BJ (cell line): Measurements from ENCODE around the gene ZNF566. TPM values are rescaled to one million over a fixed set of nuclear protein-coding genes. Genes with fewer than 3 reads are reported as not detected.

Experiments
- CTCF ChIA-PET: fragments of 350-600 bp; formaldehyde crosslinking; extraction: SDS; loops from one replicate; lab custom pipeline; 2021; ENCODE audit warnings: antibody characterized with exemption, inconsistent platforms; lab: Yijun Ruan, JAX
- POLR2A ChIA-PET: fragments of 300-600 bp; sonication (Branson Sonifier 250); formaldehyde crosslinking; extraction: SDS; loops from one replicate; lab custom pipeline; 2021; ENCODE audit warnings: antibody characterized with exemption; lab: Charles Lee
- DNase-seq: peaks from one replicate; pipeline ENCODE4 v3.0.0-alpha.2; 2011; ENCODE audit warnings: low read depth
- H3K27me3 ChIP-seq: 2 replicates; pipeline ENCODE4 v1.6.0; 2011; ENCODE audit warnings: low read length; ENCODE audit not compliant: control insufficient read depth, insufficient read depth
- H3K36me3 ChIP-seq: 2 replicates; pipeline ENCODE4 v1.5.1; 2011; ENCODE audit warnings: low read length; ENCODE audit not compliant: control insufficient read depth, insufficient read depth
- H3K4me3 ChIP-seq: 2 replicates; pipeline ENCODE4 v1.5.1; 2011; ENCODE audit warnings: low read depth, mild to moderate bottlenecking, control low read depth, low read length
- polyA plus RNA-seq: library from polyadenylated mRNA; depleted of rRNA; stranded (reverse); fragments of >200 nt; gene quantifications from 2 replicates; pipeline ENCODE4 v1.2.3, GENCODE V29; 2011
- TF ChIP-seq, protein P1 (sequence below): IDR thresholded peaks from 2 replicates; pipeline ENCODE4 v1.5.1; 2011; ENCODE audit warnings: low read depth, mild to moderate bottlenecking, control low read depth, inconsistent platforms, low read length, moderate library complexity; ENCODE audit not compliant: insufficient read depth

Gene ZNF566
- polyA plus RNA-seq, 1 experiment = 3.6 TPM

DNA sequence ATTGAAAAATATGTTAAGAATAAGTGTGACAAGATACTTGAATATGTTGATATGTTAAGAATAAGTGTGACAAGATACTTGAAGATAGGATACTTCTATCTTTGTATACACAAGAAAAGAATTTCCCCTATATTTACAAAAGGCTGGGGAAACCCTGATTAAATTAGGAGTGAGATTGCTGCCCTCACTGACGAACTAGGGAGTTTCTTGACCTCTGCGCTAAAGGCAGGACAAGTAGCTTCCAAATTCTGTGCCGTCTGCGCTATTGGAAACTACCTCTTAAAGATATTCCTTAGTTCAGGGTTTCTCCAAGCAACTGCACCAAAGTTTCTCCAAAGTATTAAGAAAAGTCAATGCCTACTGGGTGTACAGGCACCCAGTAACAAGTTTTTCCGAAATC, 38.0 kb upstream of the ZNF566 start:
- no peak for DNase-seq
- POLR2A ChIA-PET = no interaction called here
- CTCF ChIA-PET = no interaction called here
- TF ChIP-seq, protein P1, sequence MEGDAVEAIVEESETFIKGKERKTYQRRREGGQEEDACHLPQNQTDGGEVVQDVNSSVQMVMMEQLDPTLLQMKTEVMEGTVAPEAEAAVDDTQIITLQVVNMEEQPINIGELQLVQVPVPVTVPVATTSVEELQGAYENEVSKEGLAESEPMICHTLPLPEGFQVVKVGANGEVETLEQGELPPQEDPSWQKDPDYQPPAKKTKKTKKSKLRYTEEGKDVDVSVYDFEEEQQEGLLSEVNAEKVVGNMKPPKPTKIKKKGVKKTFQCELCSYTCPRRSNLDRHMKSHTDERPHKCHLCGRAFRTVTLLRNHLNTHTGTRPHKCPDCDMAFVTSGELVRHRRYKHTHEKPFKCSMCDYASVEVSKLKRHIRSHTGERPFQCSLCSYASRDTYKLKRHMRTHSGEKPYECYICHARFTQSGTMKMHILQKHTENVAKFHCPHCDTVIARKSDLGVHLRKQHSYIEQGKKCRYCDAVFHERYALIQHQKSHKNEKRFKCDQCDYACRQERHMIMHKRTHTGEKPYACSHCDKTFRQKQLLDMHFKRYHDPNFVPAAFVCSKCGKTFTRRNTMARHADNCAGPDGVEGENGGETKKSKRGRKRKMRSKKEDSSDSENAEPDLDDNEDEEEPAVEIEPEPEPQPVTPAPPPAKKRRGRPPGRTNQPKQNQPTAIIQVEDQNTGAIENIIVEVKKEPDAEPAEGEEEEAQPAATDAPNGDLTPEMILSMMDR = no peak
- H3K4me3 ChIP-seq = peak overlapping the region; percentile 73
- H3K27me3 ChIP-seq = no peaks in the 10 kb centered on the region
- H3K36me3 ChIP-seq = no peaks in the 10 kb centered on the region; the same call in 1 of the 2 replicates

DNA sequence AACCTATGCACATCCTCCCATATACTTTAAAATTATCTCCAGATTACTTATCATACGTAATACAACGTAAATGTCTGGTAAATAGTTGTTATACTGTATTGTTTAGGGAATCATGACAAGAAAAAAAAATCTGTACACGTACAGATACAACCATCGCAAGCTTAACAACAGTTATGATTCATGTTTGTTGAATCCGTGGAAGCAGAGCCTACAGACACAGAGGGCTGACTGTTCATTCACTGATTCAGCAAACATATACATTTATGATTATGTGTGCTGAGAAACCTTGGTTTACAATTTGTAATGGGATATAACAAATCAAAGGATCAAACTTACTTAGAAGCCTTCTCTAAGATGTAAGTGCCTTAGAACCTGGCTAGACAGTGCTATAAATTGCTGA, 37.2 kb upstream of the ZNF566 start:
- no peaks in the 10 kb centered on the region for H3K27me3 ChIP-seq
- no peak overlapping the region for H3K4me3 ChIP-seq
- TF ChIP-seq, protein P1 = no peak
- ChIA-PET POLR2A (no interaction called here), CTCF (interaction anchor here (0.7 kb wide), 1 partner anchor 306 kb away, joined by 3 read pairs; no protein-coding TSS in a partner anchor)
- no peaks in the 10 kb centered on the region; the same call in 1 of the 2 replicates for H3K36me3 ChIP-seq
- no peak for DNase-seq

DNA sequence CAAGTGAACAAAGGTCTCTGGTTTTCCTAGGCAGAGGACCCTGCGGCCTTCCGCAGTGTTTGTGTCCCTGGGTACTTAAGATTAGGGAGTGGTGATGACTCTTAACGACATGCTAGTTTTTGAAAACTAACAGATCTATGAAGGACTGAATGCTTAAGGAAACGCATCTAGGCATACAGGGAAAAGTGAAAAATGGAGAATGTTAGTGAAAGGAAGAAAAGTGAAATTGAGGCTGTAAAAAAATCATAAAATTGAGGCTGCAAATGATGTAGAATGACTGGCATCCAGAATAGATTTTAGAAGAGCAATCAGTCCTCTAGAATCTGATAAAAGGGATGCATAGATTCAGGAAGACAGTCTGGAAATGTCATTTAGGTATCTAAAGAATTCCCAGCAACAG, 35.3 kb upstream of the ZNF566 start:
- TF ChIP-seq, protein P1 = no peak
- Histone ChIP-seq H3K27me3 (no peaks in the 10 kb centered on the region), H3K4me3 (no peak overlapping the region), H3K36me3 (no peaks in the 10 kb centered on the region; the same call in 1 of the 2 replicates)
- CTCF ChIA-PET = no interaction called here
- POLR2A ChIA-PET = no interaction called here
- DNase-seq = no peak

DNA sequence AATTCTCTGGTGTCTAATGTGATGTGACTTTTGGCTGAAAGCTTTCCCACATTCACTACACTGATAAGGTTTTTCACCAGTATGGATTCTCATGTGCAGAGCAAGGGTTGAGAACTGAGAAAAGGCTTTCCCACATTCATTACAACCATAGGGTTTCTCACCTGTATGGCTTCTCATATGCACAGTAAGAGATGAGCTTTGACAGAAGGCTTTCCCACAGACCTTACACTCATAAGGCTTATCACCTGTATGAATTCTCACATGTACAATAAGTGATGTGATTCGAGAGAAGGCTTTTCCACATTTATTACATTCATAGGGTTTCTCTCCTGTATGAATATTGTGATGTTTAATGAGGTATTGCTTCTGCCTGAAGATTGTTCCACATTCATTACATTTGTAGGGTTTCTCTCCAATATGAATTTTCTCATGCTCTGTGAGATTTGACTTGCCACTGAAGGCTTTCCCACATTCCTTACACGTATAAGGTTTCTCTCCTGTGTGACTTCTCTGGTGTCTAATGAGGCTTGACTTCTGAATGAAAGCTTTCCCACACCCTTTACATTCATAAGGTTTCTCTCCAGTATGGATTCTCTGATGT, 24.8 kb upstream of the ZNF566 start:
- no peaks in the 10 kb centered on the region for H3K27me3 ChIP-seq
- TF ChIP-seq, protein P1 = no peak
- POLR2A ChIA-PET = no interaction called here
- CTCF ChIA-PET = no interaction called here
- no peak for DNase-seq
- H3K4me3 ChIP-seq = no peak overlapping the region
- peaks cover 9% of the 10 kb centered on the region for H3K36me3 ChIP-seq

DNA sequence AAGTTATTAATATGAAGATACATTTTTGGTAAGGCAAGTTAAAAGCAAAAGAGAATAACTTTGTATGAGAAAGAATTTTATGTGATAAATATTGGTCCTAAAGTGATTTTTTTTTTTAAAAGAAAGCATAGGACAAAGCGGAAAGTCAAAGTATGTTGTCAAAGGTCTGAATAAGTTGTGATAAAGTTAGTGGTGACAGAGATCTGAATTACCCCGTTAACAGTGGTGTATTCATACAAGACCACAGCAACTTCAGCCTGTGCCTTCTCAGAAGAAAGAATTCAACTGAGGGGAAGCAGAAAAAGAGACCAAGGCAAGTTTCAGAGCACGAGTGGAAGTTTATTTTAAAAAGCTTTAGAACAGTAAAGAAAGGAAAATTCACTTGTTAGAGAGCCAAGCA, 19.0 kb upstream of the ZNF566 start:
- no peak overlapping the region for H3K4me3 ChIP-seq
- no peaks in the 10 kb centered on the region for H3K36me3 ChIP-seq
- POLR2A ChIA-PET = no interaction called here
- TF ChIP-seq, protein P1 = no peak
- CTCF ChIA-PET = no interaction called here
- H3K27me3 ChIP-seq = no peaks in the 10 kb centered on the region
- no peak for DNase-seq
